GM20000 (cell line): ENCODE results near the gene EME1.
A peak's percentile ranks its signal among the peaks of the same experiment; 100 is the strongest.

Experiments used
- DNase-seq: peaks from one replicate; pipeline ENCODE4 v3.0.0; 2012; ENCODE audit warnings: low spot score
- TF ChIP-seq, protein P1 (sequence below): IDR thresholded peaks from 2 replicates; pipeline ENCODE4 v1.5.1; 2012; ENCODE audit warnings: mild to moderate bottlenecking, control low read depth; ENCODE audit errors: extremely low read depth, missing control alignments

Gene EME1

DNA sequence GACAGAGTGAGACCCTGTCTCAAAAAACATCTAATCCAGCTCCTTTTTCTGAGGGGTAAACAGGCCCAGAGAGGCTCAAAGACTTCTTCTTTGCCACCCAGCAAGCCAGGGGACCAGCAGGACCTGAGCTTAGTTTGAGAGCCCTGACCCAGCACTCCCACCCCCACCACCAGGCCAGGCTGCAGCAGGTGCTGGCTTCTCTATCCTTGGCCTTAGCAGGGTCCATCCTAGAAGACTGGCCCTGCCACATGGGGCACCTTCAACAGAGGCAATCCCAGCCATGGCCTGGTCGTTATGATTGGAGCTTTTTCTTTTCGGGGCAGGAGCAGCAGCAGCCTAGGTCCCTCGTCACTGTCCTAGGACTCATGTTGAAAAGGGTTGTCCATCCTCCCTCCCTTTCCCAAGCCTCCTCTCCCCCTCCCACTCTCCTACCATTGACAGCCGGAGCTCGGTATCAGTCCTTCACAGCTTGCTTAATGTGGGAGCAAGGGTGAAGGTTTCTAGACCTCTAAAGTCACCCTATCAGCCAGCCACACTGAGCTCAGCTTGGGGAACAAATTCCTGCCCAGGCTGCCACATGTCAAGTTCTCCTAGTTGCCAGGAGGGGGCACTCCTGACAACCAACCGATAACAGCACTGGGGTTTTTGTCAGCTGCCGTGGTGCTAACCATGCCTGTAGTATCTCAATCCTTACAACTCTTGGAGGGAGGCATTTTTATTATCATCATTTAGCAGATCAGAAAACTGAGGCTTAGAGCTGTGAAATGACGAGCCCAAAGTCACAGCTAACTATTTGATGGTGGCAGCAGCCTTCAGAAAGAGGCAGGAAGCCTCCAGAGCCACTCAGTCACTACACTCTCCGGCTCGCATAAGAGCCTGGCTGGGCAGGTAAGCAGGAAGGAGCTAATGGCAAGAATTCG, 11.2 kb upstream of the EME1 start:
- TF ChIP-seq, protein P1, sequence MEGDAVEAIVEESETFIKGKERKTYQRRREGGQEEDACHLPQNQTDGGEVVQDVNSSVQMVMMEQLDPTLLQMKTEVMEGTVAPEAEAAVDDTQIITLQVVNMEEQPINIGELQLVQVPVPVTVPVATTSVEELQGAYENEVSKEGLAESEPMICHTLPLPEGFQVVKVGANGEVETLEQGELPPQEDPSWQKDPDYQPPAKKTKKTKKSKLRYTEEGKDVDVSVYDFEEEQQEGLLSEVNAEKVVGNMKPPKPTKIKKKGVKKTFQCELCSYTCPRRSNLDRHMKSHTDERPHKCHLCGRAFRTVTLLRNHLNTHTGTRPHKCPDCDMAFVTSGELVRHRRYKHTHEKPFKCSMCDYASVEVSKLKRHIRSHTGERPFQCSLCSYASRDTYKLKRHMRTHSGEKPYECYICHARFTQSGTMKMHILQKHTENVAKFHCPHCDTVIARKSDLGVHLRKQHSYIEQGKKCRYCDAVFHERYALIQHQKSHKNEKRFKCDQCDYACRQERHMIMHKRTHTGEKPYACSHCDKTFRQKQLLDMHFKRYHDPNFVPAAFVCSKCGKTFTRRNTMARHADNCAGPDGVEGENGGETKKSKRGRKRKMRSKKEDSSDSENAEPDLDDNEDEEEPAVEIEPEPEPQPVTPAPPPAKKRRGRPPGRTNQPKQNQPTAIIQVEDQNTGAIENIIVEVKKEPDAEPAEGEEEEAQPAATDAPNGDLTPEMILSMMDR = peak; percentile 60
- peak; percentile 82 for DNase-seq

GRCh38 chr17:50362661-50363060, 10.4 kb upstream of the EME1 start:
- TF ChIP-seq, protein P1 = no peak

GRCh38 chr17:50363217-50364060, 9.6 kb upstream of the EME1 start:
- TF ChIP-seq, protein P1 = no peak
- no peak for DNase-seq

More at GRCh38 chr17:50362661-50363060, 10.4 kb upstream of the EME1 start:
- DNase-seq = no peak

DNA sequence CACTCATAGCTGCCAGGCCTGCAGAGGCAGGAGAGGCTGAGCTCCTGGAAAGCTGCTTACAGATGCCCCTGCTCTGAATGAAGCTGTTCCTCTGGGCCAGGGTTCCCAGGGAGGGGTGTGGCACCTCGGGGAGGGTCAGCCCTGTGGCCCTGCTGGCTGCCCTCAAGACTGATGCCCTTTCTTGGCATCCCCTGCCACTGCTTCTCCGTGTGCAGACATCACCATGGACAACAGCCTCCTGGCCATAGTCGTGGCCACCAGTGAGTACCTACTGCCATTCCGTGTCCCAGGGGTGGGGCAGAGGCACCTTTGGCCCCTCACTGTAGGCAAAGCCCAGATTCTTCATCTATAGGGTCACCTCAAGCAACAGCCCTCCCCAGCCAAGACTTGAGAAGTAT, 9.0 kb upstream of the EME1 start:
- TF ChIP-seq, protein P1 = no peak
- no peak for DNase-seq

GRCh38 chr17:50364715-50365114, 8.3 kb upstream of the EME1 start:
- TF ChIP-seq, protein P1 = no peak
- no peak for DNase-seq

- DNase-seq = no peak
- TF ChIP-seq, protein P1 = no peak
Measured at GRCh38 chr17:50365165-50365564, 7.9 kb upstream of the EME1 start.

DNA sequence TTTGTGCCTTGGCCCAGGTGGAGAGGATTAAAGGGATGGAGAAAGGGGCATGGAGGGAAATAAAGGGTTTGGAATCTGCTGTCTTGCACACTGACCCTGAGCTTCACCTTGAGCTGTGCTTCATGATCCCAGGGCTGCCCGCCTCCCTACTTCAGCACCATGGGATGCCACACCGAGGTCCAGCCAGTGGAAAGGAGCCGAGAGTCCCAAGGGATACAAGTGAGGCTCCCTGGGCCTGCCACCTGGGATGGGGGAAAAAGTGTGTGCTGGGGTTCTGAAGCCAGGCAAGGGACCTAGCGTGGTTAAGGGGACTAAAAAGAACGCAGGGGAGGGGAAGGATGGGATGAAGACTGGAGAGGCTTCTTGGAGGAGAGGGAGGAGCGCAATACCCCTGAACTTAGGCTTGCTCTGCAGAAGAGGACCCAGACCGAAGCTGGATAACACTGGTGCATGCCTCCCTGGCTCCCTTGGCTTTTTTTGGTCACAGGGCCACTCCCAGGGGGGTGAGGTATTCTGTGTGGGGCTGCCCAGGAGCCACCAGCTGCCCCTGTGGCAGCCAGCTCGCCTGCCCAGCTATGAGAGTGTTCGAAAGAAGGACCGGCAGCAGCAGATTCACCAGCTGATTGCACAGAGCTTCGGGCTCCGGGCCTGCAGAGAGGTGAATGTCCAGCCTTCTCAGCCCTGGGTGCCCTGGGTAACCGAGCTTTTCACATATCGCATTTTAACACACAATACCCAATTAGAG, 7.2 kb upstream of the EME1 start:
- TF ChIP-seq, protein P1 = no peak
- no peak for DNase-seq
